Progenitor cell of endocrine pancreas (in vitro differentiated cells): ENCODE data around the gene NFKB2. TPM values are rescaled to one million over a fixed set of nuclear protein-coding genes. Genes with fewer than 3 reads are reported as not detected.
A peak's percentile ranks its signal among the peaks of the same experiment; 100 is the strongest.

ENCODE experiments used
- DNase-seq: peaks from one replicate; pipeline ENCODE4 v3.0.0; 2021; ENCODE audit warnings: low spot score; ENCODE audit not compliant: unreplicated experiment
- H3K27ac Mint-ChIP-seq: 2 replicates; pipeline ENCODE4 v1.8.0; 2021; ENCODE audit warnings: mild to moderate bottlenecking, moderate library complexity, mixed read lengths
- H3K27me3 Mint-ChIP-seq: 2 replicates; pipeline ENCODE4 v1.8.0; 2021; ENCODE audit warnings: mixed read lengths
- H3K36me3 Mint-ChIP-seq: 2 replicates; pipeline ENCODE4 v1.8.0; 2022; ENCODE audit warnings: mixed read lengths; ENCODE audit not compliant: insufficient read depth
- H3K4me1 Mint-ChIP-seq: 2 replicates; pipeline ENCODE4 v1.8.0; 2021; ENCODE audit warnings: low read depth, mixed read lengths
- H3K4me3 Mint-ChIP-seq: 2 replicates; pipeline ENCODE4 v1.8.0; 2021; ENCODE audit warnings: low read depth, mild to moderate bottlenecking, moderate library complexity, mixed read lengths
- H3K9me3 Mint-ChIP-seq: 2 replicates; pipeline ENCODE4 v1.8.0; 2021; ENCODE audit warnings: low read depth, mixed read lengths
- total RNA-seq: library from RNA; stranded (reverse); gene quantifications from 2 replicates; pipeline ENCODE4 v1.2.1, GENCODE V29; 2021
- TF ChIP-seq, protein P1 (sequence below): fragments of 200-600 bp; sonication (generic); IDR thresholded peaks from one replicate; pipeline ENCODE4 v1.5.0; 2021; ENCODE audit warnings: antibody characterized with exemption, mild to moderate bottlenecking; ENCODE audit not compliant: unreplicated experiment

The NFKB2 gene
- total RNA-seq, 1 donor from 2014 or later = 21.6 TPM

DNA sequence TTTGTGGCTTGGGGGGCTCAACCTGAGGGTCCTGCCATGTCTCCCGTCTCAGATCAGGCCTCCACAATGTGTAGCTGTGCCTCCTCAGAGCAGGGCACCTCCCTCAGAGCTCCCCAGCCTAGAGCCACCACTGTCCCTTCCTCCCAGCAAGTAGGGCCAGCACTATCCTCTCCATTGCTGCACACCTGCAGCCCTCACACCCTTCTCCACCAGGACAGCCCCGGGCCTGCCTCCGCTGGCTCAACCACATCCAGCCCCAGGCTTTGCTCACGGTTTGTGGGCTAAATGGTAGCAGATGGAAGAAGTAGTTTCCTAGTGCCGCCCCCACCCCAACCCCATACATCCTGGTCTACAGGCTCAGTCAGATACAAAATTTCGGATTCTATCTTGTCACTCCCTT is 10.1 kb downstream of the NFKB2 start:
- TF ChIP-seq, protein P1, sequence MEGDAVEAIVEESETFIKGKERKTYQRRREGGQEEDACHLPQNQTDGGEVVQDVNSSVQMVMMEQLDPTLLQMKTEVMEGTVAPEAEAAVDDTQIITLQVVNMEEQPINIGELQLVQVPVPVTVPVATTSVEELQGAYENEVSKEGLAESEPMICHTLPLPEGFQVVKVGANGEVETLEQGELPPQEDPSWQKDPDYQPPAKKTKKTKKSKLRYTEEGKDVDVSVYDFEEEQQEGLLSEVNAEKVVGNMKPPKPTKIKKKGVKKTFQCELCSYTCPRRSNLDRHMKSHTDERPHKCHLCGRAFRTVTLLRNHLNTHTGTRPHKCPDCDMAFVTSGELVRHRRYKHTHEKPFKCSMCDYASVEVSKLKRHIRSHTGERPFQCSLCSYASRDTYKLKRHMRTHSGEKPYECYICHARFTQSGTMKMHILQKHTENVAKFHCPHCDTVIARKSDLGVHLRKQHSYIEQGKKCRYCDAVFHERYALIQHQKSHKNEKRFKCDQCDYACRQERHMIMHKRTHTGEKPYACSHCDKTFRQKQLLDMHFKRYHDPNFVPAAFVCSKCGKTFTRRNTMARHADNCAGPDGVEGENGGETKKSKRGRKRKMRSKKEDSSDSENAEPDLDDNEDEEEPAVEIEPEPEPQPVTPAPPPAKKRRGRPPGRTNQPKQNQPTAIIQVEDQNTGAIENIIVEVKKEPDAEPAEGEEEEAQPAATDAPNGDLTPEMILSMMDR = no peak
- Mint-ChIP-seq H3K36me3 (no peaks in the 10 kb centered on the region), H3K9me3 (no peaks in the 10 kb centered on the region), H3K4me3 (no peak overlapping the region), H3K27ac (no peak overlapping the region), H3K27me3 (peaks cover 41% of the 10 kb centered on the region), H3K4me1 (peaks cover 11% of the 10 kb centered on the region)
- no peak for DNase-seq

DNA sequence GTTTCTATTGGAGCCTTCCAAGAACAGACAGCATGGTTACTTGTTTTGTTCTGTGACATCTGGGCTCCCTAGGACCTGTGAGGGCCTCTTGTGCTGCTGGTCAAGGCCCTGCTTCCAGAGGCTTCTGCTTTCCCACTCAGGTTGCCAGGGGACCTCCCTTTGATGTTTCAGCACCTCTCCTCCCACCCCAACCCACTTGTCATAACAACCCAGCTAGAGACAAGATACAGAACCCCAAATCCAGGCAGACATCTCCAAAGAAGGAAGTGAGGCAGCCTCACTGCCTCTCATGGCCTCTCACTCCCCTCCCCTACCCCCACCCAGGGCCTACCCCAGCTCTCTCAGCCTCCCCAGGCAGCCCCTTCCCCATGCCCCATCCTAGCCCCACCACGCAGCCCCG is 11.3 kb downstream of the NFKB2 start:
- DNase-seq = no peak
- H3K27me3 Mint-ChIP-seq = peaks cover 52% of the 10 kb centered on the region
- H3K27ac Mint-ChIP-seq = no peak overlapping the region
- no peaks in the 10 kb centered on the region for H3K36me3 Mint-ChIP-seq
- TF ChIP-seq, protein P1 = no peak
- no peak overlapping the region for H3K4me3 Mint-ChIP-seq
- peaks cover 15% of the 10 kb centered on the region for H3K4me1 Mint-ChIP-seq
- no peaks in the 10 kb centered on the region for H3K9me3 Mint-ChIP-seq

DNA sequence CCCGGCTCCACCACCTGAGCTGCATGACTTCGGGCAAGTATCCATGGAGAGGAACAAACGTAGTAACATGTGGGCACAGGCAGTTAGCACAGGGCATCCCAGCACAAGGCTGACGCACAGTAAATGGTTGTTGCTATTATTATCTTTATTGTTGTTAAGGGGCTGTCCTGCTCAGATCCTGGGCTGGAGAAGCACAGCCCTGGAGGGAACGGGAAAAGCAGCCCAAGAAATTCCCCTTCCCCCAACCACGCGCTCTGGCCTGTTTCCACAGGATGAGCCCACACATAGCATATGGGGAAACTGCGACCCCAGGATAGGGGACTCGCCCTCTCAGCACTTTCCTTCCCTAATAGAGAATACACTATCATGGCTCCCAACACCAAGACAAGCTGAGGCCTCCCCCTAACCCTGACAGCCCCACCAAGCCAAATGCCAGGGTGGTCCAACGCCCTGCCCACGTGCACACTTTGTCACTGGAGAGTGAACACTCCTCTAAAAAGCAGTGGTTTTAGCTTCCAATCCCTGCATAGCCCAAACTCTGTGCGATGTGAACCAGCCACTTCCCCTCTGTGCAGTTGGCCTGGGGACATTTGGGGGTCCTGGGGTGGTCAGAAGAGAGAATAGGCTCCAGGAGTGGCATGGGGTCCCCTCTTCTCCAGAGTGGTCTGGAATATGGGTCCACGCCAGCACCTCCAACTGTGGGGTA is 12.1 kb downstream of the NFKB2 start:
- Mint-ChIP-seq H3K4me1 (peaks cover 15% of the 10 kb centered on the region), H3K36me3 (no peaks in the 10 kb centered on the region), H3K27me3 (peaks cover 57% of the 10 kb centered on the region), H3K9me3 (no peaks in the 10 kb centered on the region), H3K27ac (no peak overlapping the region), H3K4me3 (no peak overlapping the region)
- no peak for DNase-seq
- TF ChIP-seq, protein P1 = no peak

DNA sequence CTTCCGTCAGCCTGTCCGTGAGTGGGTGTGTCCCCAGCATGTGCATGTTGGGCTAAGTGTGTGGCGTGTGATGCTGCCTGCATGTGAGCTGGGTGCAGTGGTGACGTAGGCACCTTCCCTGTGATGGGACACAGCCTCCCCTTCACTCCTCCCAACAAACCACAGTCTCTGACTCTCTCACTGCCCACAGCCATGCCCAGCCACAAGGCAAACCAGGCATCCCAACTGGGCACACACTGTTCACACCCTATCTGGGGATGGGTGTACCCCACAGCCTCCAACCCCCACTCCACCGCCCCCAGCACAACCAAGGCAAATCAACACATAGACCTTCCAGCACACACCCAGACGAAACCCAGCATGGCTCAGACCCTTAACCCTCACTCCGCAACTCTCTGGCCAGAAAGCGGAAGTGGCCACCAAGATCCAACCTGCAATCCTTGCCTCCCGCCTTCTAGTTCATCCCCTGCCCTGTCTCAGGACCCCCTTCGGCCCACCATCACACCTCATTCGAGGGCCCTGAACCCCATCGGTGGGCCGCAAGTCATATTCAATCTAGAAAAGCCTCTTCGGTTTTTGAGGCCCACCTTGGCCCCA is 12.7 kb downstream of the NFKB2 start:
- peaks cover 62% of the 10 kb centered on the region for H3K27me3 Mint-ChIP-seq
- TF ChIP-seq, protein P1 = no peak
- H3K4me1 Mint-ChIP-seq = peaks cover 15% of the 10 kb centered on the region
- H3K27ac Mint-ChIP-seq = peak overlapping the region; percentile 79
- H3K36me3 Mint-ChIP-seq = no peaks in the 10 kb centered on the region
- peak overlapping the region; percentile 61 for H3K4me3 Mint-ChIP-seq
- no peak for DNase-seq
- no peaks in the 10 kb centered on the region for H3K9me3 Mint-ChIP-seq

DNA sequence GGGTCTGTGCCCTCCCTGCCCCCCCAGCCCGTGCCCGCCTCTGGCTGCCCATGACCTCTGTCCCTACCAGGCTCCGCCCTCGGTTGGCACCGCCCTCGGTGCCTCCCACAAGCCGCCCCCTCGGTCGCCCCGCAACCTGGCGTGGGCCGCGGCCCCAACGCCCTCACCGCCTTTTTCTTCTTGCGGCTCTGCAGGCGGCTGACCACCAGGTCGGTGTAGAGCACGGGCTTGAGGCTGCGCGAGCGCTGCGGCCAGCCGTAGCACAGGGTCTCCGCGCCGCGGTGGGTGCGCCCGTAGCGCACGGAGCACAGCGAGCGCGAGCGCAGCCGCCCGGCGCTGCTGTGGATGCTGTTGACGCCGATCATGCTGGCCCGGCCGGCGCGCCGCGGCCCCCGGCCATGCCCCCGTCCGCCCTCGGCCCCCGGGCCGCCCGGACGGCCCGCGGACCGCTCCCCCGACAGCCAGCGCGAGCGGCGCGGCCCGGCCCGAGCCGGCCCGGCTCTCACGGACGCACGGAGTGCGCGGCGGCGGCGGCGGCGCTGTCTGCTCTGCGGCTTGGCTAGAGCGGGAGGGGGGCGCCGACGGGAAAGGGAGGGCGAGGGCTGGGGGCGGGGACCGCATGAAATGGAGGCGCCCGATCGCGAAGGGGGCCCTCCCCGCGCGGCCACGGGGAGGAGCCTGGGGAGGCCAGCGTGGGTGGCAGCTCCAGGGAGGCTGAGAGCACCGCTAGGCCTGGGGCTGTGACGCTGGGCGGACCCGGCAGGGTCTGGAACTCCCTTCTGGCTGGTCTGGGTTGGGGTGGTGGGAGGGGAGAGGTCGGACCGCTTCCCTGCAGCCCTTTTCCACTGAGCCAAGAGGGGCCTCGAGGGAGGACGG is 13.5 kb downstream of the NFKB2 start:
- H3K4me1 Mint-ChIP-seq = peaks cover 15% of the 10 kb centered on the region
- peaks cover 65% of the 10 kb centered on the region for H3K27me3 Mint-ChIP-seq
- H3K9me3 Mint-ChIP-seq = no peaks in the 10 kb centered on the region
- H3K36me3 Mint-ChIP-seq = no peaks in the 10 kb centered on the region
- H3K27ac Mint-ChIP-seq = no peak overlapping the region
- DNase-seq = no peak
- peak overlapping the region; percentile 68 for H3K4me3 Mint-ChIP-seq
- TF ChIP-seq, protein P1 = no peak
